HG03066 (cell line): ENCODE measurements around the gene KRT79.
"Not testable (repeated sequence)": the region's sequence is repeated elsewhere in the genome, so short reads cannot be mapped to it uniquely, and the experiment has no call there.

ENCODE experiments used
- ATAC-seq: cut with Tn5 transposase; IDR thresholded peaks from one replicate; pipeline ENCODE4 v1.9.1; 2021; ENCODE audit warnings: low read depth; ENCODE audit not compliant: unreplicated experiment

The KRT79 gene

DNA sequence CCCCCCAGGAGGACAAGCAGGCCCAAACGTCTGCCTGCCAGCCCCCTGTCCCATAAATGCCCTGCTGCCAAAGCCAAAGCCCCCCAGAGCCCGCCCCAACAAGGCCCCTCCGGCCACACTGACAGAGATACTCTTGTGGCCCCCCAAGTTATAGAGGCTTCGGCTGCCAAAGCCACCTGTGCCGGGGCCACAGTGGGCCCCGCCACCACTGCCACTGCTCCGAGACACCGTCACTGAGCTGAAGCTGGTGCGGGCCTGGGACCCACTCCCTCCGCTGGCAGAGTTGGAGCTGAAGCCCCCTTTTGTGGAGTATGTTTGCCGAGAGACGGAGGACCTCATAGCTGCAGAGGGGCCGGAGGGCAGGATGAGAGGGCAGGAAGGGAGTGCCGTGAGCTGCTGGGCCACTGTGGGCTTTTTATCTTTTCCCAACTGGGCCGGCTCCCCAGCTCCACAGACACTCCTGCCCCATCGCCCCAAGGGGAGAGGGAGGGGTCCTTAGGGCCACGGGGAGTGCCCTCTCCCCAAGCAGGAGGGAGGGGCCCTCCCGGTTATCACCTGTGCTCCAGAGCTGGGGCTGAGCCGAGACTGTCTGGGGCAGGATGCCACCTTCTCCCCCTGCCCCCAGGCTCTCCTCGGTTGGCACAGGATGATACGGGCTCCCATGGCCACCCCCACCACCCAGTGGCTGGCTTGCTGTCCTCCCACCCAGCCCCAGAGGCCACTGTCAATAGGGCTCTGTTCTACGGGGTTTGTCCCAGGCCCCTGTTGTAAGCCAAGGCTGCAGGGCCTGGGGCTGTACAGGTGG, at the start of gene KRT79:
Gene KRT79, minus strand, starts transcription at position 390 of the 805 bp plus-strand sequence. Its CDS starts 51 bp downstream, at position 339.
- no peak for ATAC-seq

DNA sequence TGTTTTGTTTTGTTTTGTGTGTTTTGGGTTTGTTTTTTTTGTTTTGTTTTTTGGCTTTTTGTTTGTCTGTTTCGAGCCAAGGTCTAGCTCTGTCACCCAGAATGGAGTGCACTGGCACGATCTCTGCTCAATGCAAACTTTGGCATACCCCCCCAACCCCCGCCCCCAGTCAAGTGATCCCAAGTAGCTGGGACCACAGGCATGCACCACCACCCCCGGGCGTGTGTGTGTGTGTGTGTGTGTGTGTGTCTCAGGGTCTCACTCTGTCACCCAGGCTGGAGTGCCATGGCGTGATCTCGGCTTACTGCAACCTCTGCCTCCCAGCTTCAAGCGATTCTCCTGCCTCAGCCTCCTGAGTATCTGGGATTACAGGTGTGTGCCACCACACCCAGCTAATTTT, 46.4 kb upstream of the KRT79 start:
- ATAC-seq: not testable (repeated sequence)

DNA sequence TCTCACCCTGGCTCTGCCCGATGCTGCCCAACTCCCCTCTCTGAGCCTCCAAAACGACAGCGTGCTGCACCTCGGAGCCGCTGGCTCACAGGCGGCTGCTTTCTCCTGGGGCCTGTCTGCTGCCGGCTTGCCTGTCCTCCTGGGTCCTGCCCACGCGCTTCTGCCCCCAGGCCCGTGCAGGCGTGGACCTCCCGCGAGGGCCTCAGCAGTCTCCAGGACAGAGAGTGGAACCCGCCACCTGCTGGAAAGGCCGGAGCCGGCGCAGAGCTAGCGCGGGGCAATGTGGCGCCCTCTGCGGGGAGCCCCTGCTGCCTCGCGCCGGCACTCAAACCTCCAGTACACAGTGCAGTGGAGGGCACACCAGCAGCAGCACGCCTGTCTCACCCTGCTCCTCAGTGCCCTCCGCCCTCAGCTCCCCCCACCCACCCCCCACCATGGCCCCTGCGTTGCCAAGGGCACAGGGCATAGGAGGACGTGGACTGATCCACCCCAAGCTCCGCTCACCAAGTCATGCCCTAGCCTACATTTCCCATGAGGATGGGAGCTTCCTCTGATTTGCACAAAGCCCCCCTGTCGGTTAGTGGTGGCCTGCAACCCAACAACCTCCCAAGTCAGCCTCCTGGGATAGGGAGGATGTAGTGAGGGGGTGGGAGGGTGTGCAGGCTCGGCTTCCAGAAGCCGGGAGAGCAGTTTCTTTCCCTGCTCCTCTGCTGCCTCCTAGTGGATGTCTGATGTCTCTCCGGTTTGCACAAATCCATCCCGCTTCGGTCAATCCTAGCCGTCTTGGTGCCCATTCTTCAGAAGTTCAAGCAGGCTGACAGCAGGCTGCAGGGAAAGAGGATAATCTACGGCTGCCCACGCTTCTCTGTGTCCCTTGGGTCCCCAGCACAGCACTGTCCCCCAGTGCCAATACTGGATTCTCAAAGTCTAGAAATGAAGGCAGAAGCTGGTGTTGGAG, 45.6 kb upstream of the KRT79 start:
- peak; percentile 57 for ATAC-seq

- no peak for ATAC-seq
These were observed 44.6 kb upstream of the KRT79 start for GRCh38 chr12:52878507-52879393.

DNA sequence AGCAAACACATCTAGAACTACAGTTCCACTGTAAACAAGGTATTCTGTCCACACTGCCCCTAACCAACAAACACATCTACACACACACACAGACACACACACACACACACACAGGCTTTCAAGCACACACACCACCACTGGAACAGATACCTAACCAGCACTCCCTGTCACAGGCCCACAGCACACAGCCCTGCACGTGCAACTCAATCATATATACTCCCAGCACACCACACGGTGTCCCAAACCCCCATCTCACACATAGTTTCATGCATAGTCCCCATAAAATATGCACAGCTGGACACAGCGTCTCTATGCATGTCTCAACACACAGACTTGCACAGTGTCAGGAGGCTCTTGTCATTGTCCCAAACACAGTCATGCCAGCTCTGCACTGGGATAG, 43.1 kb upstream of the KRT79 start:
- no peak for ATAC-seq

DNA sequence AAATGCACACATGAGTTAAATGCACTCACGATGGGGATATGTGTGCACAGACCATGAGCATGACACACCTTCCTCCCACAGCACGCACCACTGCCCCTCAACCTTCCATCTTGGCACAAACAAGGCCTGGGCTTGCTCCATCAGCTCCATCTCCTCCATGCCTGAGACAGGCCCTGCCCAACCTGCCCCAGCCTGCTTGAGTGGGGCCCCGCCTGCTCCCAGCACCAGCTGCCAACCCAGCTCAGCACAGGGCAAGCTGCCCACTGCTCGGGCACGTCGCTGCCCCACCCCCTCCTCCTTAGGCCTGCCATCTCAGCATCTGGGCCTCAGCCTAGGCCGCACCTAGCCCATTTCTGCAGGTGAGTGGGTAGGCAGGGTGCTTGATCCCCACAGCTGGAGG, 42.3 kb upstream of the KRT79 start:
- no peak for ATAC-seq

- ATAC-seq: no peak
These were observed 40.7 kb upstream of the KRT79 start for GRCh38 chr12:52874573-52875435.

DNA sequence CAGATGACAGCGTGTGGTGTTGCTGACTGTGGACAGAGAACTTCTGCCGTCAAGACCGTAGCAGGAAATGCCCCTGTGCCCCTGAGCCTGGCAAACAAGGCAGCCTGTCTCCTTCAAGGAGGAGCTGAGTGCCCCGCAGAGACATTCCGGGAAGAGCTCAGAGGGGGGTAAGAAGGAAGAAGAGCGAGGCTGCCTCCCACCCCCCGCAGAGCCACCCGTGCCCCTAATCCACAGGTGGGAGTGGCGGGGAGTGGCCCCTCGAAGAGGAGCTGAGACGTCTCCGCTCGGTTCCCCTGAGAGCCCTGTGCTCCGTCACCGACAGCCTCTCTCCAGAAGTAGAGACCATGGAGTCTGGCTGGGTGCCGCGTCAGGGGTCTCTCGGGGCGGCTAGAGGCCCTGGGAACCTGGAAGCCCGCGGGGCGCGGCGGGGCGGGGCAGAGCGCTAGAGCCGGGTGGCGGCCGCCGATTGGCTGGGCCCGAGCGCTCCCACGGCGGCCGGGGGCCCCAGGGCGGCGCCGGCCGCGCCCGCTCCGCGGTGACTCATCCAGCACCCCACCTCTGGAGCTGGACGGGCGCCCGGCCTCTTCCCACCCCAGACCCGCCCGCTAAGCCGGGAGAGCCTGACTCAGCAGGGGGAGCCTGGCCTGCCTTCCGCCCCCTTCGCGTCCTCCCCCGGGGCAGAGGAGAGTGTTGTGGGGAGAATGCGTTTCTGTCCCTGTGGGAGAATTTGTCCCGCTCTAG, 39.9 kb upstream of the KRT79 start:
- ATAC-seq: no peak

- no peak for ATAC-seq
These were observed 39.4 kb upstream of the KRT79 start for GRCh38 chr12:52873513-52873831.

GRCh38 chr12:52872644-52873389, 38.7 kb upstream of the KRT79 start:
- ATAC-seq: no peak

- no peak for ATAC-seq
These were observed 37.4 kb upstream of the KRT79 start for GRCh38 chr12:52871291-52872039.

- ATAC-seq: no peak
These were observed 36.5 kb upstream of the KRT79 start for GRCh38 chr12:52870361-52871290.

GRCh38 chr12:52867642-52868041, 33.5 kb upstream of the KRT79 start:
- no peak for ATAC-seq

- ATAC-seq: no peak
These were observed 33.0 kb upstream of the KRT79 start for GRCh38 chr12:52867152-52867551.

GRCh38 chr12:52865090-52865944, 31.2 kb upstream of the KRT79 start:
- no peak for ATAC-seq

DNA sequence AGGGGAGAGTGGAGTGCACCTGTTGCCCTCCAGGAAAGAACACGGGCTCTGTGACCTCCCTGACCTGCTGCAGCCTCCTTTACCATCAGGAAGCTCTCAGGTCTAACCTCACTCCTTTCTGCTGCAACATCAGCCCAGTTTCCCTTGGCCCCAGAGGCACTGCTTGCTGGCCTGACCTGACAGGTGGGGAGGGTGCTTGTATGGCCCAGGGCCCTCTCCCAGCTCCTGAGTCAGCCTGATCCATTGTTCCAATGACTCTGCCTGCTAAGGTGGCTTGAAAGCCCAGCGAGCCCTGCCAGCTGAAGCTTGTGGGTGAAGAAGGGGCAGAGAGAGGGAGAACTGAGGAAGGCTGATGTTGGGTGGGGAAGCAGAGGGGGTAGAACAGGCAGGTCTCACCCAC, 27.9 kb upstream of the KRT79 start:
- no peak for ATAC-seq
